Nucleus accumbens (tissue), 56 donors: Measurements from ENCODE around the gene GTF2H1.
"Not testable (repeated sequence)": the region's sequence is repeated elsewhere in the genome, so short reads cannot be mapped to it uniquely, and the experiment has no call there.

Experiments
- DNase-seq, 56 donors: peaks; one replicate each; lab custom pipeline; 2025; lab: John Stamatoyannopoulos, UW

Gene GTF2H1

DNA sequence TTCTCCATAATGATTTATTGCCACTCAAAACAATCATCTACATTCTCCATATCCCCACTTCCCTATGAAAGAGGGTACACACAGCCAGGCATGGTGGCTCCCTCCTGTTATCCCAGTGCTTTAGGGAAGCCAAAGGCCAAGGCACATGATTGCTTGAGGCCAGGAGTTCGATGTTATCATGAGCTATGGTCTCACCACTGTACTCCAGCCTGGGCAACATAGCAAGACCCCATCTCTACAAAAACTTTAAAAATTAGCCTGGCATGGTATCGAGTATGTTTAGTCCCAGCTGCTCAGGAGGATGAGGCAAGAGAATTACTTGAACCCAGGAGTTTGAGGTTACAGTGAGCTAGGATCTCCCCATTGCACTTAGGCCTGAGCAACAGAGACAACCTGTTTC lies 6.5 kb upstream of the GTF2H1 start:
- no peak for DNase-seq

- no peak for DNase-seq
Observed at GRCh38 chr11:18317551-18317950, 4.8 kb upstream of the GTF2H1 start.

- DNase-seq = no peak
Observed at GRCh38 chr11:18319914-18320313, 2.5 kb upstream of the GTF2H1 start.

- no peak for DNase-seq
Observed at GRCh38 chr11:18320617-18321016, 1.8 kb upstream of the GTF2H1 start.

DNA sequence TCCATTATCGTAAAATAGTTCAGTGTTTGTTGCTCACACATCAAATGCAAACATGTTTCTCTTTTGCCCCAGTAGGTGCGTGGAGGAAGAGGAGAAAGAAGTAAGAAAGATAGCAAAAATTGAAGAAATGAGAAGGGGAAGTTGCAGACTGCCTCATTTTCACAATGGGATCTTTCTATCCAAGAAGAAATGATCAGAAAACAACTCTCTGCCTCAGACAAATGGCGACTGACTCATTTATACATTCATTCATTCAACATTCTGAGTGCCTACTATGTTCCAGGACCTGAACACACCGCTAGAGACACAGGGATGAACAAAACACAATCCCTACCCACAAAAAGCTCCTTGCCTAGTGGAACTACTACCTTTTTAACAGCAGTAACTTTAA lies 794 bp upstream of the GTF2H1 start:
- no peak for DNase-seq

- no peak for DNase-seq
Observed at GRCh38 chr11:18322818-18323570, 627 bp downstream of the GTF2H1 start.

DNA sequence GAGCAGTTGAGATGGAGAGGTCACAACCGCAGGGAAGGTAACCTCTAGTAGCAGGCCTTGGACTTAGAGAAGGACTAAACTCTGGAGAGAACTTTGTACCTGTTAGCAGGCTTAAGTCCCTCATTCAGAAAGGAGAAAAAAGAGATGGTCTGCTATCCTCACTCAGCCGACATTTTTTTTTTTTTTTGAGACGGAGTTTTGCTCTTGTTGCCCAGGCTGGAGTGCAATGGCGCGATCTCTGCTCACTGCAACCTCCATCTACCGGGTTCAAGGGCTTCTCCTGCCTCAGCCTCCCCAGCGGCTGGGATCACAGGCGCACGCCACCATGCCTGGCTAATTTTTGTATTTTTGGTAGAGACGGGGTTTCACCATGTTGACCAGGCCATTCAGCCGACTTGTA lies 1.5 kb downstream of the GTF2H1 start:
- DNase-seq = not testable (repeated sequence)

GRCh38 chr11:18324381-18324780 lies 2.0 kb downstream of the GTF2H1 start:
- no peak for DNase-seq

DNA sequence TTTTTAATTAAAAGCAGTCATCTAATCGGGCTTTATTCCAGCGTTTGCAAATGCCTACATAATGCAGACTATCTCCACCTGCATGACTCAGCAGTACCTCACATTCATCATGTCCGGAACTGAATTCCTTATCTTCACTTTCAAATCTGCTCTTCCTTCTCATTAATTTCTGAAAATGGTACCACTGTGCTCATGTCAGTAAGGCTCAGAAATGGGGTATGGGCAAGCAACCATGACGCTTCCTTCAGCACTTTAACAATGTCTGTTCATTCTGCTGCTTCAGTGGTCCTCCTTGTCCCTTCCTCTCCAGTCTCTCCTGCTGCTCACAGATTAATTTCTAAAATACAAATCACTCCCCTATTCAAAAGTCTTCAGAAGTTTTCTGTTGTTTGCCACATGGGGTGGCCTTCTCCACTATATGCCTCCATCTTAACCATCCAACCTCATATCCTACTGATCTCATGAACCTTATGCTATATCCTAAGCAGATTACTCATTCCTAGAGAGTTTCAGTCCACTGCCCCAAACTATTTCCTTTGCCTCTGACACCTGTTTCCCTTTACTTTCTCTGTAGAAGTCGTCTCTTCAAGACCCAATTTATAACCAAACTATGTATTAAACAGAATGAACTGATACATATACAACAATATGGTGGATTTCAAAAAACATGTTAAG lies 7.0 kb downstream of the GTF2H1 start:
- no peak for DNase-seq

- no peak for DNase-seq
Observed at GRCh38 chr11:18330921-18331320, 8.6 kb downstream of the GTF2H1 start.

GRCh38 chr11:18332302-18332701 lies 9.9 kb downstream of the GTF2H1 start:
- DNase-seq = no peak

DNA sequence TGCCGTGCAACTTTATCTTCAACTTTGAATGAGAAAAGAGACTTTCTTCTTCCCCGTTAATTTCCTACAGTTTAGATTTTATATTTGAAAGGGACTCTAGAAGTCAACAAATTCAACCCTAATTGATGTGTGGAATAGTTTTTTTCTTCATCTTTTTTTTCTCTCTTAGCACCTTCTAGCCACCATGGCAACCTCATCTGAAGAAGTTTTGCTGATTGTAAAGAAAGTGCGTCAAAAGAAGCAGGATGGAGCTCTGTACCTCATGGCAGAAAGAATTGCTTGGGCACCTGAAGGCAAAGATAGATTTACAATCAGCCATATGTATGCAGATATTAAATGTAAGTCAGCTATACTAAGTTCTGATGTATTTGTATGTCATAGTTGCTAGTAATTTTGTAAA lies 10.5 kb downstream of the GTF2H1 start:
- no peak for DNase-seq

- DNase-seq = no peak
Observed at GRCh38 chr11:18347471-18348125, 25.2 kb downstream of the GTF2H1 start.

DNA sequence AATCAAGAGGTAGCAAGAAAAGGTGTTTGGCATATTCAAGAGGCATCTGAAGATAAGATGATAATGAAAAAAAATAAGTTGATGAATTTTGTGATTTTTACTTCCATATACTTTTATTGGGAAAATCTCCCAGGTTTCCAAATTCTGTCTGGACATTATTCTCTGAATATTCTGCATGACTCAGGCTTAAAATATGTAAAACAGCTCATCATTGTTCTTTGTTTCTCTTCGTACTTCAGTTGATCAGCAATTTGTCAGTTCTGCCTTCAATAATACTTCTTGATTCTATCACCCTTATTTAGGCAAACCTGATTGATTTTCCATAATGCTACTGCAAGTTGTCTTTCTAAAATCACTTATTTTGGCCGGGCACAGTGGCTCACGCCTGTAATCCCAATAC lies 30.2 kb downstream of the GTF2H1 start:
- DNase-seq = no peak

GRCh38 chr11:18358646-18359045 lies 36.3 kb downstream of the GTF2H1 start:
- DNase-seq = no peak

DNA sequence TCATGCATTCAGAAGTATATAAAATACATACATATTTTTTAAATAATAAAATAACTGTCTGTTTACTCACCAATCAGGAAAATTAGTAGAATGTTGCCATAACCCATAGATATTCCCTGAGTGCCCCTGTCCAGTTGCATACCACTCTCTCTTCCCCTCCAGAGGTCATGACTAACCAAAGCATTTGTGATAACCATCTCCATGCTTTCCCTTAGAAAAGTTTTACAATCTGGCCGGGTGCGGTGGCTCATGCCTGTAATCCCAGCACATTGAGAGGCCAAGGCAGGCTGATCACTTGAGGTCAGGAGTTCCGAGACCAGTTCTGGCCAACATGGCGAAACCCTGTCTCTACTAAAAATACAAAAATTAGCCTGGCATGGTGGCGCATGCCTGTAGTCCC lies 38.8 kb downstream of the GTF2H1 start:
- no peak for DNase-seq

- DNase-seq = no peak
Observed at GRCh38 chr11:18364495-18365073, 42.2 kb downstream of the GTF2H1 start.

GRCh38 chr11:18365741-18366140 lies 43.4 kb downstream of the GTF2H1 start:
- DNase-seq = no peak

DNA sequence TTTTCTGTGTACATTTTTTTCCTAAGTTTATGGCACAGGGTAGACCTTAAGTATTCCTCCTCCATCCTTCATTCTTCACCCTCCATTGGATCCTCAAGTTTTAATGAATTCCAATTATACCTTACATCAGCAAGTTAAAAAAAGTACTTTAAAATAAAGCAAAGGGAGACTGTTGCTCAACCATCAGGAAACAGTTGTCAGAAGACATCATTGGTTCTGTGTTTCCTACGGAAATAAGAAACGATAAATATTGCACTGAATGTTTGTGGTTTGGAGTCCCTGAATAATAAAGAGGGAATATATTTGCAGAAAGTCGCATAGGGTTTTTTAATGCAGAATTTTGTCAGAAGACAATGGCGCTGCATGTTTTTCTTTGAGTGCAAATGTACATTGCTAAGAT lies 43.9 kb downstream of the GTF2H1 start:
- DNase-seq = no peak

DNA sequence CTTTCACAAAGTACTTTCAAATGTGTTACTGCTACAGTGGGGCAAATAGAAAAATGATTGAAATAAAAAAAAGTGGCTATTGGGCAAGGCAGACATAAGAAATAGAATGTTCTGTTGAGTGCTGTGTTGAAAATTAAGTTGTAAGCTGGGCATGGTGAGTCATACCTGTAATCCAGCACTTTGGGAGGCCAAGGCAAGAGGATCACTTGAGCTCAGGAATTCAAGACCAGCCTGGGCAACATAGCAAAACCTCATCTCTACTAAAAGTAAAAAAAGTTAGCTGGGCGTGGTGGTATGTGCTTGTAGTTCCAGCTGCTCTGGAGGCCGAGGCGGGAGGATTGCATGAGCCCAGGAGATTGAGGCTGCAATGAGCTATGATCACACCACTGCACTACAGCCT lies 45.1 kb downstream of the GTF2H1 start:
- DNase-seq = no peak

DNA sequence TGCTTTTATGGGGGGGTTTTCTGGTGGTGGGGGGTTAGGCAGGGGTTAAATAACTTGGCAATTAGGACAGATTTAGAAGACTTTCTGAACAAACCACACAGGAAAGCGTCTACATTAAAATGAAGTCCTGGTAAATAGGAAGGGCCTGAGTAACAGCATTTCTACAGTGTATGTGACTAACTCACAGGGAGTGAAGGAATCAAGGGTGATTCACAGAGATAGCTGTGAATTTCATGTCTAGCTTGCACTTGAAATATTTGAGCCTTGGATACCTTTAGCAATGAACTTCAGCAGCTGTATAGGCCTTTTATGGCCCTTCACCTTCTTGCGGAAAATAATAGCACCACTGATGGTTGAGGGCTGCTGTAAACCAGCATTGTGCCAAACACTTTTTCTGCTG lies 45.9 kb downstream of the GTF2H1 start:
- DNase-seq = no peak

- no peak for DNase-seq
Observed at GRCh38 chr11:18369398-18369797, 47.0 kb downstream of the GTF2H1 start.
